IPS-11a (cell line): ENCODE results near the gene APBB2.
"Not testable (repeated sequence)": the region's sequence is repeated elsewhere in the genome, so short reads cannot be mapped to it uniquely, and the experiment has no call there.

Experiments
- H3K4me3 ChIP-seq: one replicate; pipeline ENCODE4 v1.5.1; 2013; ENCODE audit warnings: low read depth, low read length, control low read depth

The APBB2 gene

GRCh38 chr4:40916880-40917279, 297.5 kb downstream of the APBB2 start:
- no peak overlapping the region for H3K4me3 ChIP-seq

GRCh38 chr4:40916218-40916555, 298.2 kb downstream of the APBB2 start:
- H3K4me3 ChIP-seq: no peak overlapping the region

- no peak overlapping the region for H3K4me3 ChIP-seq
Measured at GRCh38 chr4:40915318-40916217, 298.8 kb downstream of the APBB2 start.

GRCh38 chr4:40912460-40913184, 301.7 kb downstream of the APBB2 start:
- H3K4me3 ChIP-seq: no peak overlapping the region

GRCh38 chr4:40910706-40911105, 303.6 kb downstream of the APBB2 start:
- no peak overlapping the region for H3K4me3 ChIP-seq

- H3K4me3 ChIP-seq: no peak overlapping the region
Measured at GRCh38 chr4:40909363-40909876, 304.9 kb downstream of the APBB2 start.

- H3K4me3 ChIP-seq: no peak overlapping the region
Measured at GRCh38 chr4:40908702-40909362, 305.5 kb downstream of the APBB2 start.

- no peak overlapping the region for H3K4me3 ChIP-seq
Measured at GRCh38 chr4:40908297-40908696, 306.0 kb downstream of the APBB2 start.

- H3K4me3 ChIP-seq: no peak overlapping the region
Measured at GRCh38 chr4:40905414-40905813, 308.9 kb downstream of the APBB2 start.

GRCh38 chr4:40900531-40900930, 313.8 kb downstream of the APBB2 start:
- H3K4me3 ChIP-seq: not testable (repeated sequence)

GRCh38 chr4:40897557-40898203, 316.7 kb downstream of the APBB2 start:
- H3K4me3 ChIP-seq: no peak overlapping the region

GRCh38 chr4:40890764-40891163, 323.6 kb downstream of the APBB2 start:
- H3K4me3 ChIP-seq: no peak overlapping the region

- no peak overlapping the region for H3K4me3 ChIP-seq
Measured at GRCh38 chr4:40890199-40890598, 324.1 kb downstream of the APBB2 start.

GRCh38 chr4:40888933-40889332, 325.4 kb downstream of the APBB2 start:
- H3K4me3 ChIP-seq: no peak overlapping the region

GRCh38 chr4:40887764-40888131, 326.6 kb downstream of the APBB2 start:
- H3K4me3 ChIP-seq: no peak overlapping the region

- H3K4me3 ChIP-seq: no peak overlapping the region
Measured at GRCh38 chr4:40886931-40887763, 327.2 kb downstream of the APBB2 start.

GRCh38 chr4:40881851-40882250, 332.5 kb downstream of the APBB2 start:
- no peak overlapping the region for H3K4me3 ChIP-seq

- H3K4me3 ChIP-seq: no peak overlapping the region
Measured at GRCh38 chr4:40881096-40881495, 333.2 kb downstream of the APBB2 start.

- H3K4me3 ChIP-seq: no peak overlapping the region
Measured at GRCh38 chr4:40878548-40879055, 335.7 kb downstream of the APBB2 start.

- H3K4me3 ChIP-seq: no peak overlapping the region
Measured at GRCh38 chr4:40877081-40877480, 337.3 kb downstream of the APBB2 start.
